Measurements from ENCODE around the gene ETV3L.

The ETV3L gene

GRCh38 chr1:157111396-157112165, 12.0 kb upstream of the ETV3L start:
- TF ChIP-seq CTCF (IDR thresholded peaks at IDR 0.05; ENCODE audit: extremely low read depth, missing control alignments) = no peak
- no peak for DNase-seq (ENCODE audit: low spot score)

GRCh38 chr1:157110686-157111085, 11.1 kb upstream of the ETV3L start:
- TF ChIP-seq CTCF (IDR thresholded peaks at IDR 0.05; ENCODE audit: extremely low read depth, missing control alignments) = no peak
- no peak for DNase-seq (ENCODE audit: low spot score)

DNA sequence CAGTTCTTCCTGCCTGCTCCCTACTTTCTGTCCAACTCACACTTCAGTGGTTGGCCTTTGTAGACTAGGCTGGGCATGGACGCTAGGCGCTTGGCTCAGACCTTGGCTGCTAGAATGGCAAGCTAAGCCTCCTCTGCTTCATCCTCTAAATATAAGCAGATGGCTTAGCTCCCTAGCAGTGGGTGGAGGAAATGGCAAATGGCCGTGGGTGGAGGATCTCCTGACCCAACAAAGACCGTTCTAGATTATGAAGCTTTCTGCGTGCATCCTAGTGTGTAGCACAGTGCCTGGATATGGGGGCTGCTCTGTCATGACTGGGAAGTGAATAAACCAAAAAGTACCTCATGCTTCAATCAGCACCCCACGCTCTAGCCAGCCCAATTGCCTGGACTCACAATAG, 10.4 kb upstream of the ETV3L start:
- DNase-seq (ENCODE audit: low spot score) = no peak
- TF ChIP-seq CTCF (IDR thresholded peaks at IDR 0.05; ENCODE audit: extremely low read depth, missing control alignments) = no peak

- DNase-seq (ENCODE audit: low spot score) = no peak
- no peak for TF ChIP-seq CTCF (IDR thresholded peaks at IDR 0.05; ENCODE audit: extremely low read depth, missing control alignments)
Observed at GRCh38 chr1:157108448-157108847, 8.8 kb upstream of the ETV3L start.

DNA sequence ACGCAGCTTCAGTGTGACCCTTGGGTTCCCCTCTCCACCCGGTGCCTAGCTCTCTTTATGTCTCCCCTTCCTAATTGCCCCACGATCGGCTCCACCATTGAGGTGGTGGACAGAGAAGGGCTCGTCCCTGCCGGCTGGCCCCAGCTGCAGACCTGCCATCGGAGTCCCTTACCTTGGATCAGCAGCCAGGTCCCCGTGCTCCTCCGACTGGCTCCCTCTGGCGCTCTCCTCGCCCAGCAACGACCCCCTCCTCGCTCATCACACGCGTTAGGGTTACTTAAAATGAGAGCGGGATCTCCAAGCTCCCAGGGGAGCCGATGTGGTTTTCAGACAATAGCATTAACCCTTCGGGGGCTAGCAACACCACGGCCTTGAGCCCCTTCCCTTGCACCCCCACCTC, 8.1 kb upstream of the ETV3L start:
- no peak for TF ChIP-seq CTCF (IDR thresholded peaks at IDR 0.05; ENCODE audit: extremely low read depth, missing control alignments)
- no peak for DNase-seq (ENCODE audit: low spot score)

GRCh38 chr1:157106813-157107189, 7.2 kb upstream of the ETV3L start:
- TF ChIP-seq CTCF (IDR thresholded peaks at IDR 0.05; ENCODE audit: extremely low read depth, missing control alignments) = no peak
- no peak for DNase-seq (ENCODE audit: low spot score)

- TF ChIP-seq CTCF (IDR thresholded peaks at IDR 0.05; ENCODE audit: extremely low read depth, missing control alignments) = no peak
- peak; percentile 84 for DNase-seq (ENCODE audit: low spot score)
Observed at GRCh38 chr1:157105988-157106812, 6.6 kb upstream of the ETV3L start.

Measured in GM20000 (cell line).